GM23338 (cell line): ENCODE data around the gene CPXM1.

Source experiments
- CREB1 ChIP-seq: fragments of 250-450 bp; sonication (Bioruptor Pico); IDR thresholded peaks from 2 replicates; pipeline ENCODE4 v1.5.0; 2020; ENCODE audit warnings: low read depth, mild to moderate bottlenecking, moderate library complexity
- CTCF ChIP-seq, 2 experiments: fragments of 200-600 bp in 1 of 2; sonication (generic) in 1 of 2; conservative IDR thresholded peaks; 2 replicates each; pipeline versions ENCODE4 v1.5.1 to v1.6.1; 2016 to 2017; ENCODE audit warnings: antibody characterized with exemption in 2 of 2, low read depth in 2 of 2, mild to moderate bottlenecking in 2 of 2, moderate library complexity in 1 of 2
- ETS1 ChIP-seq: IDR thresholded peaks from 2 replicates; pipeline ENCODE4 v1.6.1; 2016; ENCODE audit warnings: antibody characterized with exemption
- EZH2 ChIP-seq: fragments of 200-600 bp; sonication (generic); IDR thresholded peaks from one replicate; pipeline ENCODE4 v1.8.0; 2017; ENCODE audit warnings: antibody characterized with exemption, mild to moderate bottlenecking, low read depth; ENCODE audit not compliant: unreplicated experiment
- EZH2phosphoT487 ChIP-seq: fragments of 200-600 bp; sonication (generic); IDR thresholded peaks from one replicate; pipeline ENCODE4 v1.8.1; 2018; ENCODE audit warnings: antibody characterized with exemption; ENCODE audit not compliant: unreplicated experiment
- JUNB ChIP-seq: IDR thresholded peaks from one replicate; pipeline ENCODE4 v1.6.1; 2016; ENCODE audit warnings: antibody characterized with exemption; ENCODE audit not compliant: unreplicated experiment
- NANOG ChIP-seq: IDR thresholded peaks from 2 replicates; pipeline ENCODE4 v1.6.1; 2016; ENCODE audit warnings: antibody characterized with exemption, borderline replicate concordance
- POLR2AphosphoS5 ChIP-seq: IDR thresholded peaks from 2 replicates; pipeline ENCODE4 v1.6.1; 2016; ENCODE audit warnings: antibody characterized with exemption, low read depth
- REST ChIP-seq: IDR thresholded peaks from one replicate; pipeline ENCODE4 v1.6.1; 2018; ENCODE audit warnings: antibody characterized with exemption; ENCODE audit not compliant: unreplicated experiment
- ZNF114 ChIP-seq: fragments of 250-450 bp; sonication (Bioruptor Pico); IDR thresholded peaks from 2 replicates; pipeline ENCODE4 v1.5.0; 2020; ENCODE audit warnings: mild to moderate bottlenecking, moderate library complexity
- ZNF331 ChIP-seq: fragments of 250-450 bp; sonication (Bioruptor Pico); IDR thresholded peaks from 2 replicates; pipeline ENCODE4 v1.5.0; 2020; ENCODE audit warnings: low read depth, mild to moderate bottlenecking, moderate library complexity
- ZNF462 ChIP-seq: fragments of 250-450 bp; sonication (Bioruptor Pico); IDR thresholded peaks from 2 replicates; pipeline ENCODE4 v1.5.0; 2020; ENCODE audit warnings: mild to moderate bottlenecking, moderate library complexity

GRCh38 chr20:2834401-2835110, 34.1 kb upstream of the CPXM1 start:
- no peak for TF ChIP-seq CTCF (conservative IDR thresholded peaks at IDR 0.05; ENCODE audit: low read depth in 2 of 2)
- TF ChIP-seq POLR2AphosphoS5 = no peak
- TF ChIP-seq EZH2phosphoT487 = no peak
- no peak for TF ChIP-seq EZH2
- TF ChIP-seq ETS1 = no peak
- no peak for TF ChIP-seq REST
- no peak for TF ChIP-seq ZNF462 (CRISPR knock-in tag)
- TF ChIP-seq NANOG = no peak
- TF ChIP-seq JUNB = no peak
- no peak for TF ChIP-seq ZNF114 (CRISPR knock-in tag)
- TF ChIP-seq ZNF331 = no peak
- TF ChIP-seq CREB1 (CRISPR knock-in tag) = no peak
